Neural cell (in vitro differentiated cells): Measurements from ENCODE around the gene AMOTL2. TPM values are rescaled to one million over a fixed set of nuclear protein-coding genes. Genes with fewer than 3 reads are reported as not detected.

ENCODE experiments used
- H2AFZ ChIP-seq: fragments of 200-600, 300-800 bp; sonication (generic), shearing (Covaris generic); 2 replicates; pipeline ENCODE4 v1.6.0; 2014; ENCODE audit warnings: low read depth, mild to moderate bottlenecking, antibody characterized with exemption, low read length, moderate library complexity
- H3F3A ChIP-seq: fragments of 200-600 bp; shearing (Covaris generic); 2 replicates; pipeline ENCODE4 v1.6.1; 2016; ENCODE audit warnings: mild to moderate bottlenecking, moderate library complexity, mixed read lengths, antibody characterized with exemption, low read length; ENCODE audit not compliant: insufficient read depth, poor library complexity, severe bottlenecking
- H3K27ac ChIP-seq: fragments of 200-600, 300-800 bp; sonication (generic), shearing (Covaris generic); 2 replicates; pipeline ENCODE4 v1.5.1; 2014; ENCODE audit warnings: mild to moderate bottlenecking, low read length, moderate library complexity
- H3K27me3 ChIP-seq: fragments of 300-800, 200-600 bp; sonication (generic), shearing (Covaris generic); 2 replicates; pipeline ENCODE4 v1.6.0; 2014; ENCODE audit warnings: mild to moderate bottlenecking, low read depth, low read length, moderate library complexity; ENCODE audit not compliant: insufficient read depth
- H3K36me3 ChIP-seq: fragments of 300-800, 200-600 bp; sonication (generic), shearing (Covaris generic); 2 replicates; pipeline ENCODE4 v1.5.1; 2014; ENCODE audit warnings: mild to moderate bottlenecking, antibody characterized with exemption, low read length, moderate library complexity; ENCODE audit not compliant: insufficient read depth
- H3K4me2 ChIP-seq: fragments of 300-800, 200-600 bp; sonication (generic), shearing (Covaris generic); 2 replicates; pipeline ENCODE4 v1.6.0; 2014; ENCODE audit warnings: mild to moderate bottlenecking, low read length
- H3K4me3 ChIP-seq: fragments of 300-800, 200-600 bp; sonication (generic), shearing (Covaris generic); 2 replicates; pipeline ENCODE4 v1.5.1; 2014; ENCODE audit warnings: mild to moderate bottlenecking, low read length, moderate library complexity
- H3K79me2 ChIP-seq: fragments of 200-600 bp; shearing (Covaris generic); replicated peaks from 2 replicates; pipeline ENCODE4 v1.6.0; 2014; ENCODE audit warnings: mild to moderate bottlenecking, low read length, moderate library complexity; ENCODE audit not compliant: insufficient read depth
- H3K9ac ChIP-seq: fragments of 300-800, 200-600 bp; sonication (generic), shearing (Covaris generic); 2 replicates; pipeline ENCODE4 v1.6.1; 2016; ENCODE audit warnings: mild to moderate bottlenecking, low read length, mixed read lengths
- H3K9me2 ChIP-seq: fragments of 200-600 bp; shearing (Covaris generic); 2 replicates; pipeline ENCODE4 v1.6.1; 2016; ENCODE audit warnings: mild to moderate bottlenecking, low read length, mixed read lengths; ENCODE audit not compliant: insufficient read depth
- H3K9me3 ChIP-seq: fragments of 200-600, 300-800 bp; sonication (generic), shearing (Covaris generic); 2 replicates; pipeline ENCODE4 v1.6.1; 2016; ENCODE audit warnings: mild to moderate bottlenecking, mixed run types, low read length, moderate library complexity, mixed read lengths
- H4K20me1 ChIP-seq: fragments of 200-600 bp; shearing (Covaris generic); 2 replicates; pipeline ENCODE4 v1.6.1; 2016; ENCODE audit warnings: mild to moderate bottlenecking, mixed run types; ENCODE audit not compliant: insufficient read depth
- EP300 ChIP-seq: fragments of 450-650 bp; conservative IDR thresholded peaks from 2 replicates; pipeline ENCODE4 v1.6.1; 2014; ENCODE audit warnings: antibody characterized with exemption, mild to moderate bottlenecking, moderate library complexity; ENCODE audit not compliant: poor library complexity, severe bottlenecking
- EZH2 ChIP-seq: fragments of 200-600, 300-800 bp; shearing (Covaris generic), sonication (generic); IDR thresholded peaks from 2 replicates; pipeline ENCODE4 v1.6.1; 2014; ENCODE audit warnings: antibody characterized with exemption, low read length, borderline replicate concordance, mild to moderate bottlenecking; ENCODE audit not compliant: insufficient read depth, poor library complexity, severe bottlenecking
- MXI1 ChIP-seq: fragments of 450-650 bp; conservative IDR thresholded peaks from 2 replicates; pipeline ENCODE4 v1.6.1; 2014; ENCODE audit warnings: antibody characterized with exemption, mild to moderate bottlenecking; ENCODE audit not compliant: poor library complexity, severe bottlenecking
- POLR2AphosphoS5 ChIP-seq: IDR thresholded peaks from 2 replicates; pipeline ENCODE4 v1.6.1; 2012
- RAD21 ChIP-seq: fragments of 450-650 bp; conservative IDR thresholded peaks from 2 replicates; pipeline ENCODE4 v1.6.1; 2014; ENCODE audit warnings: antibody characterized with exemption, mild to moderate bottlenecking, moderate library complexity
- SMC3 ChIP-seq: fragments of 450-650 bp; conservative IDR thresholded peaks from 2 replicates; pipeline ENCODE4 v1.6.1; 2014; ENCODE audit warnings: antibody characterized with exemption, mild to moderate bottlenecking, moderate library complexity; ENCODE audit not compliant: poor library complexity
- TAF1 ChIP-seq: IDR thresholded peaks from 2 replicates; pipeline ENCODE4 v1.6.1; 2012; ENCODE audit warnings: low read depth
- polyA plus RNA-seq: library from polyadenylated mRNA; depleted of rRNA; stranded (reverse); fragments of >200 nt; gene quantifications from 2 replicates; pipeline ENCODE4 v1.2.3, GENCODE V29; 2014
- TF ChIP-seq, protein P1 (sequence below): fragments of 450-650 bp; IDR thresholded peaks from 2 replicates; pipeline ENCODE4 v1.5.1; 2014; ENCODE audit warnings: antibody characterized with exemption, mild to moderate bottlenecking, moderate library complexity; ENCODE audit not compliant: poor library complexity, severe bottlenecking
- TF ChIP-seq, protein P2 (sequence below): IDR thresholded peaks from 2 replicates; pipeline ENCODE4 v1.6.1; 2012; ENCODE audit warnings: borderline replicate concordance

Gene AMOTL2
- polyA plus RNA-seq, 1 donor from 2014 or later = 30.1 TPM

DNA sequence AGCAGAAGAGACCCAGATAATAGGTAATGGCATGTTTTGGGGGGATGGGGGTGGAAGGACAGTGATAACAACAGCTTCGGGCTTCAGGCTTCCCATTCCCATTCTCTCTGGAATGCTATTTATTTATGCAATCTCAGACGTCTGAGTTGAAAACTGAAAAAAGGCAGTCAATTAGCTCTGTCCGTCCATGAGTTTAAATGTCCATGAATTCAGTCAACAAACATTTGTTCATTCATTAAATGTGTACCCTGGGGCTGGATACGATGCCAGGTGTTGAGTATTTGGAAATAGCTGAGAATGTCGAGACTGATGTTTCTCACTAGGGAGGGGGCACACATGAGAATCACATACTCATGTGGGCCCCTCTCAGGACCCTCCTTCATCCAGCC is 42.4 kb downstream of the AMOTL2 start:
- H3K27ac ChIP-seq = no peak overlapping the region
- no peaks in the 10 kb centered on the region for H3K79me2 ChIP-seq
- no peaks in the 10 kb centered on the region for H3K36me3 ChIP-seq
- no peaks in the 10 kb centered on the region for H4K20me1 ChIP-seq
- H3K4me3 ChIP-seq = no peak overlapping the region
- no peaks in the 10 kb centered on the region for H3K9me3 ChIP-seq
- no peak for TF ChIP-seq EZH2
- no peak for TF ChIP-seq EP300
- TF ChIP-seq RAD21 = no peak
- TF ChIP-seq, protein P1, sequence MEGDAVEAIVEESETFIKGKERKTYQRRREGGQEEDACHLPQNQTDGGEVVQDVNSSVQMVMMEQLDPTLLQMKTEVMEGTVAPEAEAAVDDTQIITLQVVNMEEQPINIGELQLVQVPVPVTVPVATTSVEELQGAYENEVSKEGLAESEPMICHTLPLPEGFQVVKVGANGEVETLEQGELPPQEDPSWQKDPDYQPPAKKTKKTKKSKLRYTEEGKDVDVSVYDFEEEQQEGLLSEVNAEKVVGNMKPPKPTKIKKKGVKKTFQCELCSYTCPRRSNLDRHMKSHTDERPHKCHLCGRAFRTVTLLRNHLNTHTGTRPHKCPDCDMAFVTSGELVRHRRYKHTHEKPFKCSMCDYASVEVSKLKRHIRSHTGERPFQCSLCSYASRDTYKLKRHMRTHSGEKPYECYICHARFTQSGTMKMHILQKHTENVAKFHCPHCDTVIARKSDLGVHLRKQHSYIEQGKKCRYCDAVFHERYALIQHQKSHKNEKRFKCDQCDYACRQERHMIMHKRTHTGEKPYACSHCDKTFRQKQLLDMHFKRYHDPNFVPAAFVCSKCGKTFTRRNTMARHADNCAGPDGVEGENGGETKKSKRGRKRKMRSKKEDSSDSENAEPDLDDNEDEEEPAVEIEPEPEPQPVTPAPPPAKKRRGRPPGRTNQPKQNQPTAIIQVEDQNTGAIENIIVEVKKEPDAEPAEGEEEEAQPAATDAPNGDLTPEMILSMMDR = no peak
- no peak for TF ChIP-seq TAF1
- no peak overlapping the region for H2AFZ ChIP-seq
- no peaks in the 10 kb centered on the region for H3F3A ChIP-seq
- H3K9me2 ChIP-seq = no peaks in the 10 kb centered on the region
- no peak overlapping the region for H3K9ac ChIP-seq
- H3K4me2 ChIP-seq = no peak overlapping the region
- H3K27me3 ChIP-seq = no peaks in the 10 kb centered on the region

DNA sequence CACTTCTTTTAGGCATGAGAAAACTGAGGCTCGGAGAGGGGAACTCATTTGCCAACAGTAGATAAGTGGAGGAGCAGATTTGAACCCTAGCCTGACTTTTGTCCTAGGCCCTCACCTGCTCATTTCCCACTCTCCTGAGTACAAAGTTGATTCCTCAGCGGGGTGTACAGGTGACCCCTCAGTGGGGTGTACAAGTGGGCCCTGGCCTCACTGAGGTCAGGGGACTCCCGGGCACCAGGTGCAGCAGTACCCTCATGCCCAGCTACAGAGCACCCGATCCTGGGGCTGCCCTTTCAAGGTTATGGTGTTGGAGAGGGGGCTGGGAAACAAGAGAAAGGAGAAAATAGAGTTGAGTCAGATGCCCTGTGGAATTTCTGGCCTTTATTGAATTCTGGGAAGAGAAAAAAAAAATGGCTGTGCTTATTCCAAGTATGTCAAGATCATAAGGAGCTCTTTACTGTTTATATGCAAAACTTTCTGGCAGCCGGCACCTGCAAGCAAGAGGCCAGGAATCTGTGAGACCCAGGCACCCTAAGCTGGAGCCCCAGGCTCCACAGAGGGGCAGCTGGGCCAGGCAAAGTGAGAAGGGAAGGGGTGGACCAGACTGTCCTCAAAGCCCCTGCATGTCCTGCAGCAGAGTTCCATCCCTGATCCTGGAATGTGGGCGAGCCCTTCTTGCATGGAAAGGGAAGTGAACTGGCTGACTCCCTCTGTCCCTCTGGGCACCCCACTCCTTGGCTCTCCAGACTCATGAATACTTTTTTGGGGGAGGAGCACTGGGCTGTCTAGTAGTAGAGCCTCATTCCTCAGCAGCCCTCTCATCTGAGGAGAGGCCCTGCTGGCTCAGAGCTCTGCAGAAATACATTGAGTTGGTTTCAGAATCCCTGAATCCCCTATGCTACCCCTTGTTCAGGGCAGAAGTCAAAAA is 43.1 kb downstream of the AMOTL2 start:
- H3F3A ChIP-seq = no peaks in the 10 kb centered on the region
- no peak overlapping the region for H3K9ac ChIP-seq
- no peaks in the 10 kb centered on the region for H3K79me2 ChIP-seq
- no peak overlapping the region for H2AFZ ChIP-seq
- no peaks in the 10 kb centered on the region for H4K20me1 ChIP-seq
- no peak overlapping the region for H3K4me3 ChIP-seq
- H3K27ac ChIP-seq = no peak overlapping the region
- no peaks in the 10 kb centered on the region for H3K9me2 ChIP-seq
- no peaks in the 10 kb centered on the region for H3K27me3 ChIP-seq
- no peak overlapping the region for H3K4me2 ChIP-seq
- no peak for TF ChIP-seq MXI1
- TF ChIP-seq POLR2AphosphoS5 = no peak
- TF ChIP-seq SMC3 = no peak
- TF ChIP-seq, protein P1 = no peak
- no peak for TF ChIP-seq TAF1
- no peak for TF ChIP-seq RAD21
- TF ChIP-seq, protein P2, sequence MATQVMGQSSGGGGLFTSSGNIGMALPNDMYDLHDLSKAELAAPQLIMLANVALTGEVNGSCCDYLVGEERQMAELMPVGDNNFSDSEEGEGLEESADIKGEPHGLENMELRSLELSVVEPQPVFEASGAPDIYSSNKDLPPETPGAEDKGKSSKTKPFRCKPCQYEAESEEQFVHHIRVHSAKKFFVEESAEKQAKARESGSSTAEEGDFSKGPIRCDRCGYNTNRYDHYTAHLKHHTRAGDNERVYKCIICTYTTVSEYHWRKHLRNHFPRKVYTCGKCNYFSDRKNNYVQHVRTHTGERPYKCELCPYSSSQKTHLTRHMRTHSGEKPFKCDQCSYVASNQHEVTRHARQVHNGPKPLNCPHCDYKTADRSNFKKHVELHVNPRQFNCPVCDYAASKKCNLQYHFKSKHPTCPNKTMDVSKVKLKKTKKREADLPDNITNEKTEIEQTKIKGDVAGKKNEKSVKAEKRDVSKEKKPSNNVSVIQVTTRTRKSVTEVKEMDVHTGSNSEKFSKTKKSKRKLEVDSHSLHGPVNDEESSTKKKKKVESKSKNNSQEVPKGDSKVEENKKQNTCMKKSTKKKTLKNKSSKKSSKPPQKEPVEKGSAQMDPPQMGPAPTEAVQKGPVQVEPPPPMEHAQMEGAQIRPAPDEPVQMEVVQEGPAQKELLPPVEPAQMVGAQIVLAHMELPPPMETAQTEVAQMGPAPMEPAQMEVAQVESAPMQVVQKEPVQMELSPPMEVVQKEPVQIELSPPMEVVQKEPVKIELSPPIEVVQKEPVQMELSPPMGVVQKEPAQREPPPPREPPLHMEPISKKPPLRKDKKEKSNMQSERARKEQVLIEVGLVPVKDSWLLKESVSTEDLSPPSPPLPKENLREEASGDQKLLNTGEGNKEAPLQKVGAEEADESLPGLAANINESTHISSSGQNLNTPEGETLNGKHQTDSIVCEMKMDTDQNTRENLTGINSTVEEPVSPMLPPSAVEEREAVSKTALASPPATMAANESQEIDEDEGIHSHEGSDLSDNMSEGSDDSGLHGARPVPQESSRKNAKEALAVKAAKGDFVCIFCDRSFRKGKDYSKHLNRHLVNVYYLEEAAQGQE = no peak
- TF ChIP-seq EP300 = no peak
- TF ChIP-seq EZH2 = no peak
- no peaks in the 10 kb centered on the region for H3K9me3 ChIP-seq
- H3K36me3 ChIP-seq = no peaks in the 10 kb centered on the region
